Erythroblast (primary cell): ENCODE measurements around the gene TOP3B.
"Not testable (repeated sequence)": the region's sequence is repeated elsewhere in the genome, so short reads cannot be mapped to it uniquely, and the experiment has no call there.

Experiments used
- DNase-seq, 2 experiments: peaks; one replicate each; lab custom pipeline; 2025; lab: John Stamatoyannopoulos, UW
- GATA1 ChIP-seq: IDR thresholded peaks from 2 replicates; pipeline ENCODE4 v1.6.1; 2011; ENCODE audit warnings: low read depth, mild to moderate bottlenecking, control low read depth, low read length, moderate library complexity
- POLR2A ChIP-seq: IDR thresholded peaks from 2 replicates; pipeline ENCODE4 v1.6.1; 2011; ENCODE audit warnings: mild to moderate bottlenecking, low read length

TOP3B gene

GRCh38 chr22:21919526-21920307, 62.9 kb downstream of the TOP3B start:
- no peak for DNase-seq
- TF ChIP-seq POLR2A, result no peak
- TF ChIP-seq GATA1, result no peak

DNA sequence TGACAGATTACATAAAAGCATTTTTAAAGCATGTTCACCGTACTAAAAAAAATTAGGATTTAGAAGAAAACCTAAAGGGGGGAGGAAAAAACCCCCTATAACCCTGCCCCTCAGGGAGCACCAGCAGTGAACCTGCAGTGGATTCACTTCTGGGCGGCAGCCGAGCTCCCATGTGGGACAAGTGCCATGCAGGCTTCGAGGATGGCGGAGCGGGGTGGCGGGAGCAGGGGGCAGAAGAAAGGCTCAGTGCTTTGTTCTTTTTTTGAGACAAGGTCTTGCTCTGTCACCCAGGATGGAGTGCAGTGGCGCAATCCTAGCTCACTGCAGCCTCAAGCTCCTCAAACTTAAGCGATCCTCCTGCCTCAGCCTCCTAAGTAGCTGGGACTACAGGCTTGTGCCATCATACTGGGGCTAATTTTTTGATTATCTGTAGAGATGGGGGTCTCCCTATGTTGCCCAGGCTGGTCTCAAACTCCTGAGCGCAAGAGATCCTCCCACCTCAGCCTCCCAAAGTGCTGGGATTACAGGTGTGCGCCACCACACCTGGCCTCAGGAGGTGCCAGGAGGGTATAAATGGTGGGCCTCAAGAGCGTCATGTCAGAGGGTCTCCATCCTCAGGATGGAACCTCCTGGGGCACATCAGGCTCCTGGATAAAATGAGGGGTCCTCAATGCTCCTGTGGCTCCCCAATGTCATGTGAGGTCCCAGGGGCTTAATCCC, 64.0 kb downstream of the TOP3B start:
- TF ChIP-seq GATA1, result no peak
- no peak for TF ChIP-seq POLR2A
- DNase-seq, result no peak

- DNase-seq, result no peak
- TF ChIP-seq POLR2A (no peak), GATA1 (no peak)
Measured at GRCh38 chr22:21917959-21918261, 64.7 kb downstream of the TOP3B start.

- no peak for DNase-seq
- no peak for TF ChIP-seq GATA1
Measured at GRCh38 chr22:21917181-21917958, 65.2 kb downstream of the TOP3B start.

DNA sequence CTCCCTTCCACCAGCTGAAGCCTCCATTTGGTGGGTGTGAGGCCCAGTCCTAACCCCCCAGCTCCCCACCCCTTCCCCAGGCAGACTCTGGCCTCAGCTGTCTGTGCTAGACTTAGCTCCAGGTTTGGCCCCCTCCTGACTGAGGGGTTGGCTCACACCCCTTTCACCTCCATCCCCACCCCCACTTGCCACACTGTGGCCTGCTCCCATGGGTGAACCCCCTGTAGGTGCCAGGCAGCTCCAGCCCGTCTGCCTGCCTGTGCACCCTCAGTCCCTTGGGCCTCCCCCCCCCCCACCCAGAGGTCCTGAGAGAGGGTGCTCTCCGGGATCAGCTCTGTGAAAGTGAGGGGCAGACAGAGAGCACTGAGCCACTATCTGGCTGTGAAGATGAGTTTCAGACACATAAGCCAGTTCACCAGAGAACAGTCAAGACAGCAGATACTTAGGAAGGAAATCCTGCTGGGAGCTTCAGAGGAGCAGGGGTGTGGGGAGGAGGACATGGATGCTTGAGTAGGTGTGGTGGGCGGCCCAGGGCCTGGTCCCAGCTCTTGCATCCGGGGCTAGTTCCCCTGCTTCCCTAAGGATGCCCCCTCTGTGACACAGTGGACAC, 66.2 kb downstream of the TOP3B start:
- TF ChIP-seq GATA1 (no peak), POLR2A (no peak)
- DNase-seq, result no peak

DNA sequence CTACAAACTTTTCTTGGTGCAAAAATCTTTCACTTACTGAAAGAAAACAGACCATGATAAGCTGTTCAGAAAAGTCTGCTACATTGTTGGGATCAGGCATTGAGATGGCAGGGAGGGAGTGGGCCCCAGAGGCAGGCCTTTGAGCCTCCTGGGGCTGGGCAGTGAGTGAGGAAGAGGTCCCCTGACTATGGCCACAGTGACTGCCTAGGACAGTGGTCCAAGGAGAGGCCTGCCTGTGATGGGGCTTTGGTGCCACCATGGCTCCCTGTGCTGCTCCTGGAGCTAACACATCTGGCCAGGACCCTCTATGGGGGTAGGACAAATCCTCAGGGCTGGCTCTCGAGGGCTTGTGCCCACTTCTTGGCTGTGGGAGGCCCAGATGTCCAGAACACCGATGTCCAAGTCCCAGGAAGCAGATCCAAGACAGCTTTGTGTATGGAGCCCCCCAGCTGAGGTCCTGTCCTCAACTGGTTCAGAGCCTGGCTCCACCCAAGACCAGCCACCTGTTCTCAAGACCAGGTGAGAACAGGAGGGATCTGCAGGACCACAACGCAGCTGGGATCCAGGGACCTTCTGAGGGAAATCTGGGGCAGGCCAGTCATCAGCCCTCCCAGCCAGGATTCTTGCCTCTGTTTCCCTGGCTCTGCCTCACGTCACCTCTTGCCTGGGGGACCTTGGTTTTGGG, 66.8 kb downstream of the TOP3B start:
- DNase-seq, result no peak
- TF ChIP-seq POLR2A, result no peak
- no peak for TF ChIP-seq GATA1

- DNase-seq, result not testable (repeated sequence)
Measured at GRCh38 chr22:21914033-21914642, 68.4 kb downstream of the TOP3B start.

- not testable (repeated sequence) for DNase-seq
Measured at GRCh38 chr22:21910367-21910766, 72.2 kb downstream of the TOP3B start.

DNA sequence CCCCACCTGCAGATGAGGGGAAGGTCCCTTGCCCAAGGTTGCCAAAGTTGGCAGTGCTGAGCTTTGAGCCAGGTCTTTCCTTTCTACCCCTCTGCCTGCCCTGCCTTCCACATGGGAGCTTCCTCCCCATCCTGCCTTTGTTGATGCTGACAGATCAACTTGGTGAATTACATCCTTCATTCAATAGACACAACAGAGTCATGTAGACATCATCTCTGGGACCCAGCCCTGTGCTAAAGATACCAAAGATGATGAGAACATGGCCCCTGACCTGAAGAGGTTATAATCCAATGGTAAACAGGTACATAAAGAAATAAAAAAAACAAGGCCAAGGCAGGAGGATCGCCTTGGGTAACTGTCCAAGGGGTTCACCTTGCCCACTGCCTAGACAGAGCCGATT, 72.7 kb downstream of the TOP3B start:
- DNase-seq, result no peak
- TF ChIP-seq POLR2A (no peak), GATA1 (no peak)

- no peak for DNase-seq
- TF ChIP-seq POLR2A, result no peak
- TF ChIP-seq GATA1, result no peak
Measured at GRCh38 chr22:21907638-21908522, 74.7 kb downstream of the TOP3B start.
